GM12878 (cell line): ENCODE measurements around the gene COL11A2. TPM values are rescaled to one million over a fixed set of nuclear protein-coding genes. Genes with fewer than 3 reads are reported as not detected.

Experiments used
- BRCA1 ChIP-seq: IDR thresholded peaks from 2 replicates; pipeline ENCODE4 v1.6.1; 2011; ENCODE audit warnings: low read depth, low read length, improper control_type of control experiment
- CEBPB ChIP-seq, 2 experiments: fragments of 150-350 bp in 1 of 2; IDR thresholded peaks; 2 replicates each; pipeline ENCODE4 v1.6.1; 2012 to 2014; ENCODE audit warnings: low read depth in 2 of 2, low read length in 2 of 2, borderline replicate concordance in 1 of 2, inconsistent platforms in 1 of 2
- DPF2 ChIP-seq: fragments of 450-650 bp; IDR thresholded peaks from 2 replicates; pipeline ENCODE4 v1.6.1; 2017; ENCODE audit warnings: mild to moderate bottlenecking
- E2F8 ChIP-seq: fragments of 450-650 bp; IDR thresholded peaks from 2 replicates; pipeline ENCODE4 v1.6.1; 2018; ENCODE audit warnings: mild to moderate bottlenecking, low read depth, moderate library complexity; ENCODE audit not compliant: partially characterized antibody
- E4F1 ChIP-seq: fragments of 450-650 bp; IDR thresholded peaks from 2 replicates; pipeline ENCODE4 v1.6.1; 2018; ENCODE audit warnings: borderline replicate concordance, mild to moderate bottlenecking; ENCODE audit not compliant: partially characterized antibody
- ELK1 ChIP-seq: IDR thresholded peaks from 2 replicates; pipeline ENCODE4 v1.6.1; 2012; ENCODE audit warnings: low read depth, low read length, improper control_type of control experiment
- HCFC1 ChIP-seq: fragments of 150-350 bp; IDR thresholded peaks from 2 replicates; pipeline ENCODE4 v1.6.1; 2014; ENCODE audit warnings: low read length
- NFXL1 ChIP-seq: fragments of 450-650 bp; IDR thresholded peaks from 2 replicates; pipeline ENCODE4 v1.6.1; 2017; ENCODE audit warnings: antibody characterized with exemption, mild to moderate bottlenecking, borderline replicate concordance
- NR2C2 ChIP-seq: IDR thresholded peaks from 2 replicates; pipeline ENCODE4 v1.6.1; 2011; ENCODE audit warnings: borderline replicate concordance, low read depth; ENCODE audit not compliant: control insufficient read depth, insufficient read length
- RAD21 ChIP-seq: IDR thresholded peaks from 2 replicates; pipeline ENCODE4 v1.6.1; 2011; ENCODE audit warnings: mild to moderate bottlenecking, low read depth, low read length, moderate library complexity; ENCODE audit not compliant: insufficient read depth
- RAD51 ChIP-seq: fragments of 450-650 bp; IDR thresholded peaks from 2 replicates; pipeline ENCODE4 v1.6.1; 2016; ENCODE audit warnings: moderate library complexity, mild to moderate bottlenecking, inconsistent platforms
- RELB ChIP-seq: fragments of 450-650 bp; IDR thresholded peaks from 2 replicates; pipeline ENCODE4 v1.6.1; 2017; ENCODE audit warnings: low read depth, mild to moderate bottlenecking, moderate library complexity
- SIN3A ChIP-seq: IDR thresholded peaks from 2 replicates; pipeline ENCODE4 v1.6.1; 2012; ENCODE audit warnings: low read depth, low read length, improper control_type of control experiment
- SMARCA5 ChIP-seq: fragments of 450-650 bp; IDR thresholded peaks from 2 replicates; pipeline ENCODE4 v1.6.1; 2017; ENCODE audit warnings: mild to moderate bottlenecking
- STAT3 ChIP-seq: IDR thresholded peaks from 2 replicates; pipeline ENCODE4 v1.6.1; 2011; ENCODE audit warnings: low read depth, low read length, improper control_type of control experiment
- YBX1 ChIP-seq: fragments of 450-650 bp; IDR thresholded peaks from 2 replicates; pipeline ENCODE4 v1.6.1; 2016; ENCODE audit warnings: antibody characterized with exemption
- ZNF274 ChIP-seq: IDR thresholded peaks from one replicate; pipeline ENCODE4 v1.8.0; 2011; ENCODE audit not compliant: insufficient read length, insufficient read depth
- polyA plus RNA-seq, 11 experiments: library from polyadenylated mRNA; depleted of rRNA in 4 of 11; unstranded in 6 of 11; stranded (reverse) in 5 of 11; fragments of >200 nt; fragmentation: Nextera tagmentation in 4 of 11; fragmentation: Illumina TruSeq in 1 of 11; extraction: Ambion mirVana in 4 of 11; extraction: Trizol in 1 of 11; gene quantifications; 1 replicate in 1 of 11; 2 replicates in 10 of 11; pipeline versions ENCODE4 v1.2.1 to v1.2.3, GENCODE V29; 2011 to 2016; ENCODE audit warnings: inconsistent platforms in 2 of 11, missing spikeins in 2 of 11, low read depth in 1 of 11
- total RNA-seq, 4 experiments: library from RNA; depleted of rRNA in 3 of 4; stranded (reverse); fragments of >200 nt in 3 of 4; fragmentation: Illumina TruSeq in 1 of 4; extraction: Trizol in 1 of 4; gene quantifications; 2 replicates each; pipeline versions ENCODE4 v1.2.1 to v1.2.3, GENCODE V29; 2013 to 2021
- TF ChIP-seq, protein P1 (sequence below): IDR thresholded peaks from 2 replicates; pipeline ENCODE4 v1.6.1; 2011; ENCODE audit warnings: low read depth, low read length, improper control_type of control experiment, borderline replicate concordance
- TF ChIP-seq, protein P2 (sequence below): fragments of 450-650 bp; IDR thresholded peaks from 2 replicates; pipeline ENCODE4 v1.6.1; 2014; ENCODE audit warnings: mild to moderate bottlenecking

Gene COL11A2
- total and polyA plus RNA-seq, 10 of the 15 experiments (the other 5 are each of a cell fraction or from before 2014, with no cell fraction given) = 0.03 to 0.83 (median 0.22) TPM; not detected in 1

- TF ChIP-seq RAD21 (no peak), YBX1 (no peak), ELK1 (peak; percentile 69), E2F8 (no peak), RAD51 (no peak), DPF2 (peak; percentile 85), RELB (peak; percentile 62; the same call in 1 of the 2 replicates), NR2C2 (no peak), STAT3 (no peak), HCFC1 (peak; percentile 58), NFXL1 (no peak), CEBPB (IDR thresholded peaks at IDR 0.05; ENCODE audit: borderline replicate concordance in 1 of 2, low read depth in 2 of 2, low read length in 2 of 2) (0 out of 4 replicates have a peak, but pooled peaks of 1 of the 2 experiments have one; percentile 37), E4F1 (no peak), BRCA1 (peak; percentile 29; the same call in 1 of the 2 replicates), SIN3A (peak; percentile 57; the same call in 1 of the 2 replicates), SMARCA5 (no peak; the same call in 1 of the 2 replicates), ZNF274 (no peak)
- TF ChIP-seq, protein P1, sequence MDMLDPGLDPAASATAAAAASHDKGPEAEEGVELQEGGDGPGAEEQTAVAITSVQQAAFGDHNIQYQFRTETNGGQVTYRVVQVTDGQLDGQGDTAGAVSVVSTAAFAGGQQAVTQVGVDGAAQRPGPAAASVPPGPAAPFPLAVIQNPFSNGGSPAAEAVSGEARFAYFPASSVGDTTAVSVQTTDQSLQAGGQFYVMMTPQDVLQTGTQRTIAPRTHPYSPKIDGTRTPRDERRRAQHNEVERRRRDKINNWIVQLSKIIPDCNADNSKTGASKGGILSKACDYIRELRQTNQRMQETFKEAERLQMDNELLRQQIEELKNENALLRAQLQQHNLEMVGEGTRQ = no peak
- TF ChIP-seq, protein P2, sequence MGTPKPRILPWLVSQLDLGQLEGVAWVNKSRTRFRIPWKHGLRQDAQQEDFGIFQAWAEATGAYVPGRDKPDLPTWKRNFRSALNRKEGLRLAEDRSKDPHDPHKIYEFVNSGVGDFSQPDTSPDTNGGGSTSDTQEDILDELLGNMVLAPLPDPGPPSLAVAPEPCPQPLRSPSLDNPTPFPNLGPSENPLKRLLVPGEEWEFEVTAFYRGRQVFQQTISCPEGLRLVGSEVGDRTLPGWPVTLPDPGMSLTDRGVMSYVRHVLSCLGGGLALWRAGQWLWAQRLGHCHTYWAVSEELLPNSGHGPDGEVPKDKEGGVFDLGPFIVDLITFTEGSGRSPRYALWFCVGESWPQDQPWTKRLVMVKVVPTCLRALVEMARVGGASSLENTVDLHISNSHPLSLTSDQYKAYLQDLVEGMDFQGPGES = no peak
Measured at GRCh38 chr6:33208091-33208967, 16.1 kb upstream of the COL11A2 start, which contains the start of gene RING1 (continued).
